ENCODE results near the gene RPL36. TPM values are rescaled to one million over a fixed set of nuclear protein-coding genes. Genes with fewer than 3 reads are reported as not detected.

The RPL36 gene
- total and polyA plus RNA-seq, 7 donors: 440 to 814 (median 572) TPM

- no peak overlapping the region for H3K4me3 ChIP-seq
- H3K4me1 ChIP-seq: peaks cover 10% of the 10 kb centered on the region
- no peak for TF ChIP-seq CTCF (IDR thresholded peaks at IDR 0.05)
- no peaks in the 10 kb centered on the region for H3K27me3 ChIP-seq (ENCODE audit: insufficient read depth in 3 of 3, low read length in 2 of 3)
- peak; percentile 74 to 98 (median 91) for ATAC-seq
- intact Hi-C loops (cut with DNase I): loop anchor here in 1 of 2 donors (5.0 kb wide), 1 partner anchor 37 kb away; no protein-coding TSS in a partner anchor
- 28 to 39% (median 28%) methylated on average over 2 of the region's 2 CpGs for WGBS, 3 donors
- H3K9me3 ChIP-seq: no peaks in the 10 kb centered on the region
- DNase-seq: no peak
- peaks cover 23 to 100% of the 10 kb centered on the region in 2 donors for H3K36me3 ChIP-seq (ENCODE audit: insufficient read depth in 1 of 2, low read depth in 1 of 2)
- H3K27ac ChIP-seq: peak overlapping the region; percentile 82
These were observed 25.6 kb upstream of the RPL36 start for GRCh38 chr19:5664515-5664914.

GRCh38 chr19:5665781-5666513 is 24.1 kb upstream of the RPL36 start:
- Histone ChIP-seq H3K4me1 (peaks cover 10% of the 10 kb centered on the region), H3K27me3 (ENCODE audit: insufficient read depth in 3 of 3, low read length in 2 of 3) (no peaks in the 10 kb centered on the region), H3K36me3 (ENCODE audit: insufficient read depth in 1 of 2, low read depth in 1 of 2) (peaks cover 26 to 97% of the 10 kb centered on the region in 2 donors), H3K27ac (peak overlapping the region; percentile 82), H3K9me3 (no peaks in the 10 kb centered on the region), H3K4me3 (no peak overlapping the region)
- intact Hi-C loops (cut with DNase I): no loop called here
- DNase-seq (no peak), ATAC-seq (no peak)
- WGBS, 3 donors: 76 to 80% (median 77%) methylated on average over 10 of the region's 10 CpGs
- TF ChIP-seq CTCF (IDR thresholded peaks at IDR 0.05): no peak

GRCh38 chr19:5666921-5667610 is 23.0 kb upstream of the RPL36 start:
- ATAC-seq: no peak
- DNase-seq: no peak
- TF ChIP-seq CTCF (IDR thresholded peaks at IDR 0.05): no peak
- Histone ChIP-seq H3K27ac (no peak overlapping the region), H3K4me3 (no peak overlapping the region), H3K4me1 (peaks cover 10% of the 10 kb centered on the region), H3K27me3 (ENCODE audit: insufficient read depth in 3 of 3, low read length in 2 of 3) (no peaks in the 10 kb centered on the region), H3K9me3 (no peaks in the 10 kb centered on the region), H3K36me3 (ENCODE audit: insufficient read depth in 1 of 2, low read depth in 1 of 2) (peaks cover 23 to 94% of the 10 kb centered on the region in 2 donors)
- intact Hi-C loops (cut with DNase I): no loop called here
- WGBS, 3 donors: 83 to 86% (median 84%) methylated on average over 25 to 26 of the region's 26 CpGs

GRCh38 chr19:5667751-5668271 is 22.3 kb upstream of the RPL36 start:
- Histone ChIP-seq H3K4me1 (peaks cover 10% of the 10 kb centered on the region), H3K27ac (no peak overlapping the region), H3K4me3 (no peak overlapping the region), H3K36me3 (ENCODE audit: insufficient read depth in 1 of 2, low read depth in 1 of 2) (peaks cover 23 to 87% of the 10 kb centered on the region in 2 donors), H3K27me3 (ENCODE audit: insufficient read depth in 3 of 3, low read length in 2 of 3) (no peaks in the 10 kb centered on the region), H3K9me3 (no peaks in the 10 kb centered on the region)
- DNase-seq (no peak), ATAC-seq (no peak)
- intact Hi-C loops (cut with DNase I): no loop called here
- TF ChIP-seq CTCF (IDR thresholded peaks at IDR 0.05): no peak
- 81 to 85% (median 82%) methylated on average over 22 of the region's 22 CpGs for WGBS, 3 donors
